Measurements from ENCODE around the gene PLD6.
"Not testable (repeated sequence)": the region's sequence is repeated elsewhere in the genome, so short reads cannot be mapped to it uniquely, and the experiment has no call there.

Gene PLD6

GRCh38 chr17:17172990-17173389 is 33.1 kb downstream of the PLD6 start:
- DNase-seq = no peak

GRCh38 chr17:17172001-17172939 is 33.9 kb downstream of the PLD6 start:
- no peak for DNase-seq

- DNase-seq = no peak
These were observed 34.9 kb downstream of the PLD6 start for GRCh38 chr17:17171186-17171585.

GRCh38 chr17:17170346-17170985 is 35.7 kb downstream of the PLD6 start:
- no peak for DNase-seq

GRCh38 chr17:17169396-17169795 is 36.7 kb downstream of the PLD6 start:
- DNase-seq = no peak

GRCh38 chr17:17168401-17168800 is 37.7 kb downstream of the PLD6 start:
- no peak for DNase-seq

GRCh38 chr17:17167986-17168385 is 38.1 kb downstream of the PLD6 start:
- no peak for DNase-seq

- no peak for DNase-seq
These were observed 38.8 kb downstream of the PLD6 start for GRCh38 chr17:17167356-17167755.

- no peak for DNase-seq
These were observed 39.7 kb downstream of the PLD6 start for GRCh38 chr17:17166446-17166845.

GRCh38 chr17:17165666-17166308 is 40.3 kb downstream of the PLD6 start:
- DNase-seq = no peak

- DNase-seq = no peak
These were observed 41.5 kb downstream of the PLD6 start for GRCh38 chr17:17164676-17165075.

- DNase-seq = no peak
These were observed 42.0 kb downstream of the PLD6 start for GRCh38 chr17:17164156-17164555.

GRCh38 chr17:17161759-17162158 is 44.4 kb downstream of the PLD6 start:
- no peak for DNase-seq

GRCh38 chr17:17161121-17161520 is 45.0 kb downstream of the PLD6 start:
- no peak for DNase-seq

GRCh38 chr17:17159571-17159970 is 46.6 kb downstream of the PLD6 start:
- no peak for DNase-seq

GRCh38 chr17:17158506-17158905 is 47.6 kb downstream of the PLD6 start:
- not testable (repeated sequence) for DNase-seq

GRCh38 chr17:17157041-17157440 is 49.1 kb downstream of the PLD6 start:
- DNase-seq = no peak

- no peak for DNase-seq
These were observed 49.6 kb downstream of the PLD6 start for GRCh38 chr17:17156511-17156910.

- DNase-seq = no peak
These were observed 50.0 kb downstream of the PLD6 start for GRCh38 chr17:17156107-17156506.

- no peak for DNase-seq
These were observed 50.6 kb downstream of the PLD6 start for GRCh38 chr17:17155568-17155967.

- DNase-seq = no peak
These were observed 51.2 kb downstream of the PLD6 start for GRCh38 chr17:17154981-17155380.

- DNase-seq = no peak
These were observed 51.6 kb downstream of the PLD6 start for GRCh38 chr17:17154556-17154955.

- DNase-seq = no peak
These were observed 52.4 kb downstream of the PLD6 start for GRCh38 chr17:17153709-17154108.

- no peak for DNase-seq
These were observed 53.1 kb downstream of the PLD6 start for GRCh38 chr17:17153071-17153470.

Measured in stimulated activated naive CD4-positive, alpha-beta T cell treated with Interleukin-2 at 50 U/mL for 16 hours (primary cell).